ENCODE measurements around the gene KLK12.
A peak's percentile ranks its signal among the peaks of the same experiment; 100 is the strongest.

KLK12 gene

DNA sequence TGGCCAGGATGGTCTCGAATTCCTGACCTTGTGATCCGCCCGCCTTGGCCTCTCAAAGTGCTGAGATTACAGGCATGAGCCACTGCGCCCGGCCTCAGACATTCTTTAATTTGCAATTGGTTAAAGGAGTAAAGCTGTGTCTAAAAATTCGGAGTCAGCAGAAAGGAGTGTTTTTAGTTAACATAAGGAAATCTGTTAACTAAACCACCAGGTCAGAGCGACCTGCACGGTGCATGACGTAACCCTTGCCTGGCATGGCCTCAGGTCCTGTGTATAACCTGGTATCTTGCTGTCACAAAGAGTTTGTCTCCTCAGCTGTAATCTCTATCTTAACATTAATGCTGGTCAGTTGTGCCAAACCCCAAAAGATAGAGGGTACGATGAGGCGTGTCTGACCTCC is 9.5 kb upstream of the KLK12 start:
- no peak for DNase-seq

DNA sequence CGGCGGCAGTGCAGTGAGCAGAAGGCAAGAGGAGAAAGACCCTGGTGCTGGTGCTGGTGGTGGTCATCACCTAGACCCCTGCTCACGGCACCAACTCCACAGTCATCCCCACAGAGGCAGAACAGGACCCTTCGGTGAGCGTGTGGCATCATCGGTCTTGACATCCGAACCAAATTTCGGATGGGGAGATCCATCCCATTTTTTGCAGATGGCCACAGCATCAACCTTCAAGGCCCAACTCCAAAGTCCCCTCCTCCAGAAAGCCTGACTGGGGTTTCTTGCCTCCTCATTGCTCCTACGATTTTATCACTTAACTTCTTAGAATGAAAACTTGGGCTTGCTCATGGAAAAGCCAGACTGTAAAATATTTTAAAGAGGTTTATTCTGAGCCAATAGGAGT is 8.7 kb upstream of the KLK12 start:
- no peak for DNase-seq

DNA sequence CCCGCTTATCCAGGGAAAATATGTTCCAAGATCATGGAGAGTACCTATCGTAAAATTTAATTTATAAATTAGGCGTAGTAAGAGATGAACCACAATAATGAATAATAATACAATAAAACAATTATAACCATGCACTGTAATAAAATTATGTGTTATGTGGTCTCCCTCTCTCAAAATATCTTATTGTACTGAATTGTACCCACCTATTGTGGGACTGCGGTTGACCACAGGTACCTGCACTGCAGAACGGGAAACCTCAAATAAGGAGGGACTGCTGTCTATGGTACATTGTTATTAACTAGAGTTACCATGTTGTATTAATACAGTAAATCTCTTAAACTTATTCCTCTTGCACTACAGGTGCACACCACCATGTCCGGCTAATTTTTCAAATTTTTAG is 5.3 kb upstream of the KLK12 start:
- no peak for DNase-seq

DNA sequence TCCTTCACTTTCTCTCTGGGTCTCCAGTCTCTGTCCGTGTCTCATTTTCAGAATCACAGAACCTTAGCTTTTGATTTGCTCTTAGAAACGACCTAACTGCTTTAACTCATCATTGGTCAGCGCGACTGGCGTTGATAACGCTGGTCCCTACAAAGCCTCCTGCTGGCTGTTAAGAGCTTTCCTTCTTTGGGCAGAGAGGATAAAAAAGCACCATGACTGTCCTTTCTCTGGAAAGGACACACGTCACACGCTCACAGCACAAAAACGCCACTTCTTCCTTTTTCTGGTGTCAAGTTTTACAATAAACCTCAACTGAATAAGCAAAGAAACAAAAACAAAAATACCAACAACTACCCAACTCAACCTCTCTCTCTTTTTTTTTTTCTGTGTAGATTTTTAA is 1.7 kb upstream of the KLK12 start:
- no peak for DNase-seq

DNA sequence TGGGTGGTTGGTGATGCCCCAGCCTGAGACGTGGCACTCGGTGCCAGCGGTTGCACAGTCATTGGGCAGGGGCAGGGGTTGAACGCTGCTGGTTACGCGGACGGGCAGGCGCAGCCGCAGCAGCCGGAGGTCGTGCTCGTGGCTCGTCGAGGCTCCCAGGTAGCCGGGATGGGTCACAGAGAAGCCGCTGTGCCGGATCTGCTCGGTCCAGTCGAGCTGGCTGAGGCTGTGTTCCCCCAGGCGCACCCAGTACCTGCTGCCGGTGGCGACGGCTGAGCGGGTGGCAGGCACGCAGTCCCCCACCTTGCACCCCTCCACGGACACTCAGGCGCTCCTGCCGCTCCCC is 2.9 kb downstream of the KLK12 start:
- no peak for DNase-seq

DNA sequence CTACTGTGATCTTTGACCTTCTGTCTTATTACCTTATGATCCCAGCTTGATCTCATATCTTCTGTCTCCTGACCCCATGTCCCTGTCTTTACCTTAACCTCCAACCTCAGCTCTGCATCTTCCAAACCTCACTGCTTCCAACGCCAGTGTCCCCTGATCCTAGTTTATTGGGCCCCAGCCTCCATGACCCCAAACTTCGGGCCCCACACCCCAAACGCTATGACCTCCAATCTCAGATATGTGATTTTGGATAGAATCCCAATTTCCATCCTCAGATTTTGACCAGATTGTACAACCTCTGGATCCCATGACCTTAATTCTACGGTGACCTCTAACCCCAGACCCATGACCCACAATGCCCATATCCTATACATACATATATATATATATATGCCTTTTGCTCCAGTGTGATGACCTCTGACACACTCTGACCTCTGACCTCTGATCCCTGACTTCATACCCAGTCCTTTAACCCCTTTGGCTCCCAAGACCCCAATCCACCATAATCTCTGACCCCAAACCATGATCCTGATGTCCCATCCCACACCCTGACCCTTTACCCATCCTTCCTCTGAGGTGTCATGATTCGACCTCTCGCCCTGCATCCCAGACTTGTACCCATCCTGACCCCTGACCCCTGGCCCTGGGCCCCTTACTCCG is 3.5 kb downstream of the KLK12 start:
- DNase-seq, result no peak

DNA sequence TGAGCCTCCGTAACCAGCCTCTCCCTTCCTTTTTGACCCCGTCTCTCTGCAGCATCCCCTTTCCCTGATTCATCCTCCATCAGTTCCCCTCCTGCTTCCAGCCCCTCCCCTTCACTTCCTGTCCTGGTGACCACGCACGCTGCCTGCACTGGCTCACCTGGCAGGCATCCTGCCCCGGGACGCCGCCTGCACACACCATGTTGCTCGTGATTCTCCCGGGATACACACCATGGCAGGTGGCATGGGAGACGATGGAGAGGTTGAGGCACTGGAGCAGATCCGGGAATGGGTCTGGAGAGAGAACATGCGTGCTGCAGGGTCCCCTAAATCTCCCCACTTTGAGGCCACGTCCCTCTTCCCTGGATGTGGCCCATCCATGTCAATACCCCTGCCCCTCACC is 4.2 kb downstream of the KLK12 start:
- DNase-seq, result no peak

DNA sequence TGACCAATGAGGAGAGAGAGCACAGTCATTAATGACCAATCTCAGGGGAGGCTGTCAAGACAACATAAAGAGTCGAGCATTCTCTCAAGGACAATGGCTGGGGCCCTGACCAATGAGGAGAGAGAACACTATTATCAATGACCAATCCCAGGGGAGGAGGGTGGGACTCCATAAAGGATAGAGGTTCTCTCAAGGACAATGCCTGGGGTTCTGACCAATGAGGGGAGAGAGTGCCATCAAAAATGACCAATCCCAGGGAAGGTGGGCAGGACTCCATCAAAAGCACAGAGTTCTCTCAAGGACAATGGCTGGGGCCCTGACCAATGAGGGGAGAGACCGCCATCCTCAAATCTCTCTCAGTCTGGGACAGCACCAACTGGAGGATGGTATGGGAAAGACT is 5.1 kb downstream of the KLK12 start:
- no peak for DNase-seq

DNA sequence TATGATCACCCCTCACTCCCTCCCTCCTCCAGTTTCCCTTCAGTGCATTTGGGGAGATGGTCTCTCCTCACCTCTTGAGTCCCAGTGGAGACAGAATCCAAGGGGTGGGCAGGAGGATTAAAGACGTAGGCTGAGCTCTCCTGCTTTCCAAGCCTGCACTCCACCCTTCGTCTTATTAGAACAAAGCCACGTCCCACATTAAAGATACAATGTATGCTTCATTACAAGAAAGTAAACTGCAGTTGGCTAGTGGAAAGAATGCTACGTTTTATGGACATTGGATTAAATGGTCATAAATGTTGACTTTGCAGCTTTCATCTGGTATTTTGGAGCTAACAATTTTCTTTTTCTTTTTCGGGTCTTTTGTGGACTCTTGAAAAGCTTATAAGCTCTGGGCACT is 6.9 kb downstream of the KLK12 start:
- no peak for DNase-seq

DNA sequence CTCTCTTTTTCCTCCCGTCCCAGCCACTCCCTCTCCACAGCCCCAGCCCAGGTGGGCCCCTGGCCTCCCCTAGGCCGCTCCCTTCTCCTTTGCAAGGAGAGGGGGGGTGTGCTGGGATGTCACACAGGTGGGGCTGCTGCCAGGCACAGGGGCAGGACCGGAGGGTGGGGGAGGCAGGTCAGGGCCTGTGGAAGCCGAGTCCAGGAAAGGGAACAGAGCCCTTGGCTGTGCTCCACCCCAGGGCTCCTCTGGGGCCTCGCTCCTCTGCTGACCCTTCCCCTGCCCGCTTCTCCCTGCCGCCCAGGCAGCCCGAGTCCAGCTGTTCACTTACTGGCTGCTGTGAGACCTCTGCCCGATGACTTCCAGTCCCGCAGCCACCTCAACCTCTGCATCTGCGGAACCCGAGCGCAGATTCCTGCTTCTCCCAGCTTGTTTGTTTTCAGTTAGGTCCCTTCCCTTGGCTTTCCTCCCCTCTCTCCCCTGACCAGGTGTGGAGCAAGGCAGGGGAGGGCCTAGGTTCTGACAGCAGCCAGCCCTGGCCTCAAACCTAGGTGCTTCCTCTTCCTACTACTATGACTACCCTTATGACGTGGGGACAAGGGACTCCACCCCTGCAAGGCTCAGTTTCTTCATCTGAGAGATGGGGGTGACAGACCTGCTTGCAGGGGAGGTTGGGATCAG is 7.5 kb downstream of the KLK12 start:
- no peak for DNase-seq

DNA sequence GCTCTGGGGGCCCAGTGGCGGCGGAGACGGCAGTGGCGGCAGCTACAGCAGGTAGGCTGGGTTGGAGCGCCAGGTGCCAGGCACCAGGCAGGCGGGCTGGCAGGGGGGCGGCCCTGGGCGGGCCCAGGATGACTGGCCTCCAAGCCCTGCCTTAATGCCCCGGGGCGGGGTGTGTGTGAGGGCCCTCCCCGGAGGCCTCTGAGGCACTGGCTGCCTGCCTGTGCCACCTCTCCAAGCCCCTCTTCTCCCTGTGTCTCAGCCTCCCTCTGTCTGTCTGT is 8.3 kb downstream of the KLK12 start, which contains the start of gene KLK11:
KLK11 (minus strand) TSS at position 63 of the 278 bp plus-strand sequence. CDS start 985 bp downstream, outside the sequence.
- no peak for DNase-seq

DNA sequence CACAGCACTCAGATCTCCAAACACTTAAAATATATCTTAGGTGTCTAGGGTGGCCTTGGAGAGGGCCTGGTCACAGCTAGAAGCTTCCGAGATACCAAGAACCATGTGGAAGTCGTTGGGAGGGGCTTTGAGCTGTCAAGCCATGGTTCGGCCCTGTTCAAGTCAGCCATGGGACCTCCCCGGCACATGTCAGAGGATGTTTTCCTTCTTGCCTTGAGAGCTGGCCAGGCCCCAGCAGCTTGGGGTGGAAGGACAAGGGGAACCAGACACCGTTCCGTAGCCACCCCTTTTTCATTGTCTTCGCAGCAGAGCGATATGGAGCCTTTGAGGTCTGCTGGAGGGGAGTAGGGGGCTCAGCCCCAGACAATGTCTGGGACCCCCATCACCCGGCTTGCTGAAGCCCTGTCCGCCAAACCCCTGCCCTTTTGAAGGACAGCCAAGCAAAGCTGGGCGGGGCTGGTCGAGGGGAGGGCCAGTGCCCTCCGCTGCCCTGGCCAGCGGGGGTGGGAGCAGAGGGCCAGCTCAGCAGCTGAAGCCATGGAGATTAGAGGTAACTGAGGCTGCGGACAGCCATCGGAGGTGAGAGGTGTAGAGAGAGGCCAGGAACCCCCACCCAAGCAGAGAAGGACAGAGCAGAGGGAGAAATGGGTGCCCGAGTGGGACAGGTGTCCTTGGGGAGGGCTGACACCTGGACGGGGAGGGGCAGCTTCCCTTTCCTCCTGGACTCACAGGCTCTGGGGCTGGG is 8.8 kb downstream of the KLK12 start:
- DNase-seq, result no peak

DNA sequence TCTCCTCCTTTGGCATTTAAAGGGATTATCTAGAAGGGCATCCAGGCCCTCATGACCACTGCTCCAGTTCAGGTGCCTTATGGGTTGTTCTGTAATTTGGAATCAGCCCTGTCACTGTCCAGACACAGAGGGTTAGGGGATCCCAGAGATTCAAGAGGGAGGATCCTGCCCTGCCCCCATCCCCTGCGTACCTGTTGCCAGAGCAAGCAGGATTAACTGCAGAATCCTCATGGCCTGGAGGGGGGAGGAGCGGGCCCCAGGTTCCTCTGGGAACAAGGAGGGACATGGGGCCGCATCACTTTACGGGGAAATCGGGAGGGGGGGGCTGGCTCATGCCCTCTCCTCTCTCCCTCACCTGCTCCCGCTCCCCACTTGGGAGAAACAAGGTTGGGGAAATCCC is 9.4 kb downstream of the KLK12 start:
- no peak for DNase-seq

DNA sequence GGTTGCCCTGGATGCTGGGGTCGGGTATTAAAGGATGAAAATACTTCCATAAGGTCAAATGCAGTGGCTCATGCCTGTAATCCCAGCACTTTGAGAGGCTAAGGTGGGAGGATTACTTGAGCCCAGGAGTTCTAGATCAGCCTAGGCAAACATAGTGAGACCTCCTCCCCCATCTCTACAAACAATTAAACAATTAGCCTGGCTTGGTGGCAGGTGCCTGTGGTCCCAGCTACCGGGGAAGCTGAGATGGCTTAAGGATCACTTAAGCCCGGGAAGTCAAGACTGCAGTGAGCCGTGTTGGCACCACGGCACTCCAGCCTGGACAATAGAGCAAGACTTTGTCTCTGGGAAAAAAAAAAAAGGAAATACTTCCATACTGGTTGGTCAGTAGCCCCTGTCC is 9.9 kb downstream of the KLK12 start:
- no peak for DNase-seq

DNA sequence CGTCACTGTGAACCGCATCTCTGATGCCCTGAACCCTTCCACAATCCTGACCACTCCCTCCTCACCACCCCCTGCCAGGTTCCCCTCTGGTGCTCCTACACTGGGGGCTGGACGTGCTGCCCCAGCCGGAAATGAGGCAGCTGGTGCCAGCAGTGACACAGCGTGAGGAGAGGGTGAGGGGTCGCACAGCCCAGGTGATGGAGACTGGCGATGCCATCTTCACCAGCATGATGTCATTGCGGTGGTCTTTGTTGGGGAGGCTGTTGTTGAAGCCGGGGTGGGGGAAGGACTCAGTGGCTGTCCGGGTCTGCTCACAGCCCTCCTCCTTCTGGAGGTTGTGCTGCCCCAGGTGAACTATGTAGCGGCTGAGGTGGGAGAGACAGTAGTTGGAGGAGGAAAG is 10.9 kb downstream of the KLK12 start:
- DNase-seq, result no peak

DNA sequence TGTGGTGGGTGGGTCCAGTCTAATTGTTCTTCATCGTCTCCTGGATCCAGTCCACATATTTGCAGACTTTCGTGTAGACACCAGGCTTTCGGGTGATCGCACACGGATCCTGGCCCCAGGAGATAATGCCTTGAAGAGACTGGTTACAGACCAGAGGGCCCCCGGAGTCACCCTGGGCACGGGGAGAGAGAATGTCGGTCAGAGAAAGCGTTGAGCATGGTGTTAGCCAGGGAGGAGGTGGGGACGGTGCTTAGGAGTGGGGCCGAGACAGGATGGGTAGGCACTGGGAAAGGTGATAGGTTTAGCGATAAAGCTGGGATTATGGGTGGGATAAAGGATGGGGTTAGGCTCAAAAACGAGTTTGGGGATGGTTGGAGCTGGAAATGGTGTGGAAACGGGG is 12.3 kb downstream of the KLK12 start:
- no peak for DNase-seq

DNA sequence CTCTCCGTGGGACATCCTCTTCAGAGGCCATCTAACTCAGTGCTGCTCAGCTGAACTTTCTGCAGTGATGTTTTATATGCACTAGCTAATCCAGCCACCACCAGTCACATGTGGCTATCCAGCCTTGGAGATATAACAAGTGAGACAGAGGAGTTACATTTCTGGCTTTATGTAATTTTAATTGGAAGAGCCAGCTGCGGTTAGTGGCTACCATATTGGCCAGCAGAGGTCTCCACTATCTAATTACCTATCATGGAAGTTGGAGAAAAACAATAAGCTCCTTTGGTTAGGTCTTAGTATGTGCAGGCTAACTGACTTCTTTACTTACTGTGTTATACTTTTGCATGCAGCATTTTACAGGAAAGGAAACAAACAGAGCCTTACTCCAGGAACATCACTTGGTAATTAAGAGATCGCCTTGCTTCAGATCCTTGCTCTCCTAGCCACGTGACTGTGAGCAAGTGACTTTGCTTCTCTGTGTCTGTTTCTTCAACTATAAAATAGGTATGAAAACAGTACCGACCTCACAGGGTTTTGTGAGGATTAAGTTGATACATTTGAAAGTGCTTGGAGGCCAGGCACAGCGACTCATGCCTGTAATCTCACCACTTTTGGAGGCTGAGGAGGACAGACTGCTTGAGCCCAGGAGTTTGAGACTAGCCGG is 13.7 kb downstream of the KLK12 start:
- DNase-seq, result peak; percentile 77

DNA sequence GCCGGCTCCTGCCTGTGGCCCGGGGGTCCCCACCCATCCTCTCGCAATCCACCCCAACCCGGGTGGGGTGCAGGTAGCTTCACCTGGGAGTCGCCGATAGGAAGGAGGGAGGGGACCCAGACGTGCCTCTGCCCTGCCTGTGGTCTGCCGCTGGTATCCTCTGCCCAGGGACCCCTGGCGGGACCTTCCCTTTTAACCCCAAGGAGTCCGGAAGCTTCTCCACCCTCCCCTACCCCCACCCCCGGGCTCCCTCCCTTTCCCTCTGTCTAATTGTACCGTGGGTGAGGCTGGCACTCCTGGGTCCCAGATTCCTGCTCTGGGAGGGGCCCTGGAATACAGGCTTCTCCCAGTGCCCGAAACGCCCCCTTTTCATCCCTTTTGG is 15.3 kb downstream of the KLK12 start, which contains the start of gene KLK10:
KLK10 (minus strand) TSS at position 166 of the 382 bp plus-strand sequence. CDS start 579 bp downstream, outside the sequence.
- DNase-seq, result no peak

DNA sequence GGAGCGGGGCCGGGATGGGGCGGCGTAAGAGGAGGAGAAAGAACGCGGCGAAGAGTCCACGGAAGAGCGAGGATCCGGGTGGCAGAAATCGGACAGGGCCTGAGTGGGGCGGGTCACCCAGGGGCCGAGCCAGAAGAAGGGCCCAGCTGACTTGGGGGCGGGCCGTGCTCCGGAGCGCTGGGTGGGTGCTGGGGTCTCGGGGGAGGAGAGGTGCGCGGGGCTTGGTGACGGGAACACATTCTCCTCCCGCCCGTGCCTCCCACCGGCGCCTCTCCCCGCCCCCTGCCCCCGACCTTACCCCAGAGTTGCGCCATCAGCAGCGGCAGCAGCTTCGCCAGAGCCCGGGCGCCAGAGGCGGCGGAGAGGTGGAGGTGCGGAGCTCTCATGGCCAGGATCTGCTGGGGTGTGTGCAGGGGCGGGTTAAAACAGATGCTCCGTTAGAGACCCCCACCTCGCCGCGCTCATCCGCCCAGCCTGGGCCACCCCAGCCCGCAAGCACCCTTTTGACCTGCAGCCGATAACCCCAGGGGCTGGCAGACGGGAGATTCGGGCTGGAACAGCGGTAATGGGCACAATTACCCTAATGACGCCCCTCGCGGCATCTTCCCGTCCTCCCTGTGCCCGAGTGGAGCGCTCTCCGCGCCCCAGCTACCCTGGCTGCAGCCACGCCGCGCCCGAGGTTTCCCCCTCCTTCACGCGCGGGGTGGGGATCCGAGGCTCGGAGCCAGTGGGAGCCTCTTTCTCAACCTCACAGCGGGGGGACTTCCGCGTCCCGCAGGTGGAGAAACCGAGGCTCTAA is 15.9 kb downstream of the KLK12 start:
- DNase-seq, result peak; percentile 22

DNA sequence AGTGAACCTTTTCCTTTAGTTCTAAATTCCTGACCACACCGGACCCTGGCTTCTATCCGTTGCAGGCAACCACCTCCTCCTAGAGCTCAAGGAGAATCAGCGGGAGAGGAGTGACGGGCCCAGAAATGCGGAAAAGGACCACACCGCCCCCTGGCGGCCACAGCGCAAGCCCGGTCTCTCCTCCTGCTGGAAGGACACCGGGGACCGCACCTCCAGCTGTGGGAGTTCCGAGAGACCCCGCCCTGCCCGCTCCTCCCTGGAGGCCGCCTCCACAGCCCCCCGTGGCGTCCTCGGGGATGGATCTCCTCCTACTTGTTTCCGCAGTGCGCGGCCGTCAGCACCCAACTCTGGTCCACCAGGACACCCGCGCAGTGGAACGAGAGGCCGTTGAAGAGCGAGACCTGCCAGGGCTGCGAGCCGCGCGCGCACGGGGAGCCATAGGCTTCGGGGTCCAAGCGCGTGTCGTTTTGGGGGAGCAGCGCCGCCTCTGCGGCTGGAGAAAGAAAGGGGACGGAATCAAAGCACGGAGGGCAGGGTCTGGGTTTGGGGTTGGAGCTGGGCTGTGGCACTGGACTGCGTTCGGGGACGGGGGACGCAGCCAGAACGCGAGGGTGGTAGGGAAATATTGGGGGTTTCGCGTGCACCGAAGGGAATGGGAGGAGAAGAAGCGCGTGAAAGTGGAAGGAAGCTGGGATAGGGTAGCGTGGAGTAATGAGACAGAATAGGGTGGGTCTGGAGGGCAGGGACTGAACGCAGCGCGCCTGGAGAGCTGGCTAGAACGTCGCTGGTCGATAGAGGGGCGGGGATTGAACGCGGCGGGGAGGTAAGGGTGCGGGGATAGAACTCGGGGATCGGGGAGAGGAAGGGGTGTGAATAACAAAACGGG is 17.8 kb downstream of the KLK12 start:
- peak; percentile 80 for DNase-seq

DNA sequence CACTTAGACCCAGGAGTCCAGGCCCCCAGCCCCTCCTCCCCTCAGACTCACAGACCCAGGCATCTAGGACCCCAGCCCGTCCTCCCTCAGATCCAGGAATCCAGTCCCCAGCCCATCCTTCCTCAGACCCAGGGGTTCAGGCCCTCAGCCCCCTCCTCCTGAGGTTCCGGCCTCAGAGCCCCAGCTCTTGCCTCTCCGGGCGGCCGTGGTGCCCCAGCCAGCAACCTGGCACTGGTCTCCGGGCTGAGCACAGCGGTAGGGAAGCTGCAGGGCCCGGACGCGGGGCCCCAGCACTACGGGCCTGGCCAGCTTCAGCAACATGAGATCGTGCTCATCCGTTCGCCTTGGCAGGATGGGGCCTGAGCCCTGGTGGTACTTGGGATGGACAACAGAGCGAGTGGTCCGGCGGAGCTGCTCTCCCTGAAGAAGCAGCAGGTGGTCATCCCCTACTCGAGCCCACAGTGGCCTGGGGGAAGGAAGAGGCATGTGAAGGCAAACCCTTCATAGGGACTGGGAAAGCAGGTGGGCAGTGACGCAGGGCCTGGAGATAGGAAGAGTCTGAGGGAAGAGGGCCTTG is 19.0 kb downstream of the KLK12 start:
- DNase-seq, result no peak

DNA sequence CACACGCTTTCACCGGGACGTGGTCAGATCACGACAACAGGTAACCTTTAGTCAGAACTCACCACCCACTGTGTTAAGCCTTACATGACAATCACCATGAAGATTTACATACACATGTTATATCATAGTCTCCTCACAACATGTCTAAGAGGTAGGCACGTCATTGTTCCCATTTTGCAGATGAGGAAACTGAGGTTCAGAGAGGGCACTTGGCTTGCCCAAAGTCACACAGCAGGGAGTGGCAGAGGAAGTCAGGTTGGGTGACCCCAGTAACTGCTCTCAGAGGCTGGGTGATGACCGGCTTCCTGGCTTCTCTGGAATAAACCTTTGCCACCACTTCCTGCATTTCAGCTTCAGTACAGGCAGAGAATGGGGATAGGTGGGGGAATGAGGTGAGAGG is 20.6 kb downstream of the KLK12 start:
- no peak for DNase-seq

Data from hematopoietic multipotent progenitor cell treated with erythropoietin and hydrocortisone succinate and interleukin-3 and kit ligand, for 4 days (in vitro differentiated cells).